DMS114 treated with DMSO at 0.1 percent for 48 hours (cell line): ENCODE data around the gene ABCC9.

Experiments
- DNase-seq: peaks from one replicate; lab custom pipeline; 2025; ENCODE audit not compliant: unreplicated experiment; lab: John Stamatoyannopoulos, UW

Gene ABCC9

GRCh38 chr12:21940549-21941505 lies at the start of gene ABCC9:
Gene ABCC9 (minus strand): TSS chr12:21941426. CDS start chr12:21936674, 4,752 bp downstream.
- peak; percentile 32 for DNase-seq

GRCh38 chr12:21989819-21990412 lies 48.7 kb upstream of the ABCC9 start:
- DNase-seq = peak; percentile 13

- DNase-seq = no peak
Observed at GRCh38 chr12:21988619-21989018, 47.4 kb upstream of the ABCC9 start.

- no peak for DNase-seq
Observed at GRCh38 chr12:21987755-21988154, 46.5 kb upstream of the ABCC9 start.

- DNase-seq = no peak
Observed at GRCh38 chr12:21985155-21985554, 43.9 kb upstream of the ABCC9 start.

- DNase-seq = no peak
Observed at GRCh38 chr12:21984375-21984774, 43.1 kb upstream of the ABCC9 start.

GRCh38 chr12:21983095-21983494 lies 41.9 kb upstream of the ABCC9 start:
- DNase-seq = no peak

- DNase-seq = no peak
Observed at GRCh38 chr12:21980544-21980943, 39.3 kb upstream of the ABCC9 start.

- DNase-seq = no peak
Observed at GRCh38 chr12:21975293-21975692, 34.1 kb upstream of the ABCC9 start.

GRCh38 chr12:21973221-21973620 lies 32.0 kb upstream of the ABCC9 start:
- DNase-seq = no peak

- DNase-seq = no peak
Observed at GRCh38 chr12:21972055-21972454, 30.8 kb upstream of the ABCC9 start.

GRCh38 chr12:21971344-21971743 lies 30.1 kb upstream of the ABCC9 start:
- no peak for DNase-seq

GRCh38 chr12:21962821-21963220 lies 21.6 kb upstream of the ABCC9 start:
- DNase-seq = no peak

GRCh38 chr12:21962236-21962635 lies 21.0 kb upstream of the ABCC9 start:
- DNase-seq = no peak

- no peak for DNase-seq
Observed at GRCh38 chr12:21950649-21951048, 9.4 kb upstream of the ABCC9 start.

GRCh38 chr12:21949036-21949435 lies 7.8 kb upstream of the ABCC9 start:
- DNase-seq = no peak

- no peak for DNase-seq
Observed at GRCh38 chr12:21946983-21947382, 5.8 kb upstream of the ABCC9 start.

- DNase-seq = no peak
Observed at GRCh38 chr12:21945002-21945401, 3.8 kb upstream of the ABCC9 start.

- no peak for DNase-seq
Observed at GRCh38 chr12:21942377-21942703, 1.1 kb upstream of the ABCC9 start.

GRCh38 chr12:21941506-21942376 lies 515 bp upstream of the ABCC9 start:
- DNase-seq = no peak

- no peak for DNase-seq
Observed at GRCh38 chr12:21939435-21939834, 1.8 kb downstream of the ABCC9 start.

- DNase-seq = no peak
Observed at GRCh38 chr12:21938879-21939278, 2.3 kb downstream of the ABCC9 start.
